ENCODE results near the gene IL17D. TPM values are rescaled to one million over a fixed set of nuclear protein-coding genes. Genes with fewer than 3 reads are reported as not detected.

The IL17D gene
- total and polyA plus RNA-seq, 10 of the 15 experiments (the other 5 are each of a cell fraction or from before 2014, with no cell fraction given), result 0.03 to 1.6 (median 0.33) TPM

GRCh38 chr13:20760872-20761271 lies 57.4 kb downstream of the IL17D start:
- BruUV-seq (replicated peaks), result no TSS peak
- Histone ChIP-seq H4K20me1 (ENCODE audit: control insufficient read depth, insufficient read depth) (no peaks in the 10 kb centered on the region), H3K4me2 (ENCODE audit: control insufficient read depth, insufficient read depth) (no peak overlapping the region), H3K27ac (ENCODE audit: control insufficient read depth, insufficient read depth) (no peak overlapping the region), H3K79me2 (ENCODE audit: control insufficient read depth, insufficient read depth, low read length) (no peaks in the 10 kb centered on the region), H3K4me1 (ENCODE audit: control insufficient read depth, insufficient read depth, low read length) (no peaks in the 10 kb centered on the region), H3K9ac (ENCODE audit: control insufficient read depth, insufficient read depth, low read length) (no peak overlapping the region), H3K9me3 (replicated peaks; ENCODE audit: control insufficient read depth, insufficient read depth, low read length) (no peaks in the 10 kb centered on the region; the same call in 2 of the 3 replicates), H2AFZ (ENCODE audit: control insufficient read depth, low read depth, low read length) (no peak overlapping the region), H3K4me3 (no peak overlapping the region), H3K27me3 (replicated peaks in 1 of 2; ENCODE audit: control insufficient read depth in 2 of 2, insufficient read depth in 2 of 2, low read length in 1 of 2) (no peaks in the 10 kb centered on the region), H3K36me3 (ENCODE audit: control insufficient read depth in 2 of 2, insufficient read depth in 2 of 2, low read length in 1 of 2) (no peaks in the 10 kb centered on the region)
- RAD21 ChIA-PET (ENCODE audit: unreplicated experiment), result no interaction called here
- WGBS (ENCODE audit: insufficient coverage, insufficient replicate concordance, low lambda C conversion rate, missing lambda C conversion rate), result 40% methylated on average over 3 of the region's 3 CpGs
- CTCF ChIA-PET, result no interaction called here
- TF ChIP-seq, protein P1, sequence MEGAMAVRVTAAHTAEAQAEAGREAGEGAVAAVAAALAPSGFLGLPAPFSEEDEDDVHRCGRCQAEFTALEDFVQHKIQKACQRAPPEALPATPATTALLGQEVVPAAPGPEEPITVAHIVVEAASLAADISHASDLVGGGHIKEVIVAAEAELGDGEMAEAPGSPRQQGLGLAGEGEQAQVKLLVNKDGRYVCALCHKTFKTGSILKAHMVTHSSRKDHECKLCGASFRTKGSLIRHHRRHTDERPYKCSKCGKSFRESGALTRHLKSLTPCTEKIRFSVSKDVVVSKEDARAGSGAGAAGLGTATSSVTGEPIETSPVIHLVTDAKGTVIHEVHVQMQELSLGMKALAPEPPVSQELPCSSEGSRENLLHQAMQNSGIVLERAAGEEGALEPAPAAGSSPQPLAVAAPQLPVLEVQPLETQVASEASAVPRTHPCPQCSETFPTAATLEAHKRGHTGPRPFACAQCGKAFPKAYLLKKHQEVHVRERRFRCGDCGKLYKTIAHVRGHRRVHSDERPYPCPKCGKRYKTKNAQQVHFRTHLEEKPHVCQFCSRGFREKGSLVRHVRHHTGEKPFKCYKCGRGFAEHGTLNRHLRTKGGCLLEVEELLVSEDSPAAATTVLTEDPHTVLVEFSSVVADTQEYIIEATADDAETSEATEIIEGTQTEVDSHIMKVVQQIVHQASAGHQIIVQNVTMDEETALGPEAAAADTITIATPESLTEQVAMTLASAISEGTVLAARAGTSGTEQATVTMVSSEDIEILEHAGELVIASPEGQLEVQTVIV (IDR thresholded peaks at IDR 0.05; ENCODE audit: borderline replicate concordance, partially characterized antibody), result no peak
- TF ChIP-seq E2F4 (IDR thresholded peaks at IDR 0.05; ENCODE audit: low read depth, low read length) (no peak), GATAD2B (conservative IDR thresholded peaks at IDR 0.05; ENCODE audit: low read depth) (no peak), STAT1 (conservative IDR thresholded peaks at IDR 0.05) (no peak), SRF (IDR thresholded peaks at IDR 0.05; ENCODE audit: low read depth in 2 of 2, low read length in 2 of 2) (no peak), MAX (IDR thresholded peaks at IDR 0.05; ENCODE audit: low read depth, low read length) (no peak), GABPA (IDR thresholded peaks at IDR 0.05; ENCODE audit: low read depth) (no peak), ASH2L (IDR thresholded peaks at IDR 0.05; ENCODE audit: borderline replicate concordance, low read depth) (no peak), BHLHE40 (IDR thresholded peaks at IDR 0.05; ENCODE audit: borderline replicate concordance in 1 of 2, low read depth in 2 of 2, low read length in 1 of 2) (no peak), MYC (IDR thresholded peaks at IDR 0.05; ENCODE audit: insufficient read depth, insufficient read length, insufficient replicate concordance, low read length, severe bottlenecking) (no peak), POLR2A (IDR thresholded peaks at IDR 0.05; ENCODE audit: low read depth, low read length) (no peak), ETV6 (conservative IDR thresholded peaks at IDR 0.05 in 1 of 2, IDR thresholded peaks at IDR 0.05 in 1 of 2; ENCODE audit: borderline replicate concordance in 1 of 2, low read depth in 1 of 2) (no peak), NR2C1 (IDR thresholded peaks at IDR 0.05) (no peak), ZNF622 (IDR thresholded peaks at IDR 0.05) (no peak), TAF1 (IDR thresholded peaks at IDR 0.05; ENCODE audit: borderline replicate concordance, low read depth, low read length) (no peak), RB1 (IDR thresholded peaks at IDR 0.05; ENCODE audit: borderline replicate concordance) (no peak), MEF2B (IDR thresholded peaks at IDR 0.05; ENCODE audit: partially characterized antibody, poor library complexity, severe bottlenecking) (no peak), FOXM1 (IDR thresholded peaks at IDR 0.05; ENCODE audit: low read depth, low read length) (no peak), SP1 (IDR thresholded peaks at IDR 0.05; ENCODE audit: low read depth, low read length) (no peak), BMI1 (IDR thresholded peaks at IDR 0.05; ENCODE audit: borderline replicate concordance) (no peak)
- ATAC-seq, result no peak
- intact Hi-C loops (cut with micrococcal nuclease; ENCODE audit: unreplicated experiment) (no loop called here), in situ Hi-C loops (cut with MboI) (no loop called here)
- SMC1A ChIA-PET (ENCODE audit: uncharacterized antibody, unreplicated experiment), result no interaction called here
- POLR2A ChIA-PET, result no interaction called here
- no peak for DNase-seq (ENCODE audit: low read depth, low spot score)
- FAIRE-seq, result no peak
